22Rv1 (cell line): ENCODE data around the gene NPAS2.

Source experiments
- CTCF ChIP-seq: fragments of 450-650 bp; IDR thresholded peaks from 2 replicates; pipeline ENCODE4 v1.5.1; 2017; ENCODE audit warnings: mild to moderate bottlenecking
- ZFX ChIP-seq: fragments of 450-650 bp; IDR thresholded peaks from 2 replicates; pipeline ENCODE4 v1.6.1; 2017; ENCODE audit warnings: antibody characterized with exemption, borderline replicate concordance

DNA sequence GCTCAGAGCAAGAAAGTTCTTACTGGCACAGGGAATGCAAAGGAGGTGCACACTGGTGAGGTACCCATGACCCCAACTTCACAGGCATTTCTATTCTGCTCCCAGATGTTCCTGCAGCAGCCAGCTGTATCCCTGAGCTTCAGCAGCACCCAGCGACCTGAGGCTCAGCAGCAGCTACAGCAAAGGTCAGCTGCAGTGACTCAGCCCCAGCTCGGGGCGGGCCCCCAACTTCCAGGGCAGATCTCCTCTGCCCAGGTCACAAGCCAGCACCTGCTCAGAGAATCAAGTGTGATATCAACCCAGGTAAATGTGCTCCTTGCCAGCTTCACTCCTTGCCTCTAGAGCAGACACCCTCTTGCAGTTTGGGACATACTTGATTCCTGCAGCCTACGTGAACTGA lies 168.0 kb downstream of the NPAS2 start:
- TF ChIP-seq CTCF (no peak), ZFX (no peak)
